Lung (tissue), 12 donors: ENCODE results near the gene MYL12B. TPM values are rescaled to one million over a fixed set of nuclear protein-coding genes. Genes with fewer than 3 reads are reported as not detected.
A peak's percentile ranks its signal among the peaks of the same experiment; 100 is the strongest.

ENCODE experiments used
- ATAC-seq: fragments of 200-7000 bp; cut with Tn5 transposase; one replicate; pipeline ENCODE4 v1.9.1; 2020; ENCODE audit warnings: moderate number of reproducible peaks; ENCODE audit not compliant: insufficient read depth, low FRiP score
- DNase-seq, 3 donors: peaks; one replicate each; pipeline ENCODE4 v3.0.0-alpha.2; 2013 to 2017
- H3K27ac ChIP-seq, 2 donors: one replicate each; pipeline ENCODE4 v1.5.1; 2013; ENCODE audit warnings: mild to moderate bottlenecking in 2 of 2, moderate library complexity in 2 of 2, control low read depth in 1 of 2, inconsistent platforms in 1 of 2, low read depth in 1 of 2, low read length in 1 of 2
- H3K27me3 ChIP-seq, 3 donors: one replicate each; pipeline ENCODE4 v1.5.1; 2013; ENCODE audit warnings: low read length in 2 of 3; ENCODE audit not compliant: control insufficient read depth in 3 of 3, insufficient read depth in 3 of 3
- H3K36me3 ChIP-seq, 4 donors: one replicate each; pipeline ENCODE4 v1.5.1; 2013; ENCODE audit warnings: low read length in 4 of 4, mild to moderate bottlenecking in 1 of 4, moderate library complexity in 1 of 4; ENCODE audit not compliant: control insufficient read depth in 4 of 4, insufficient read depth in 4 of 4
- H3K4me1 ChIP-seq, 5 donors: one replicate each; pipeline ENCODE4 v1.5.1; 2013; ENCODE audit warnings: low read length in 5 of 5, mild to moderate bottlenecking in 2 of 5, moderate library complexity in 1 of 5; ENCODE audit not compliant: control insufficient read depth in 5 of 5, insufficient read depth in 5 of 5
- H3K4me3 ChIP-seq: one replicate; pipeline ENCODE4 v1.5.1; 2013; ENCODE audit warnings: mild to moderate bottlenecking, control low read depth, moderate library complexity
- H3K9ac ChIP-seq, 2 donors: one replicate each; pipeline ENCODE4 v1.5.1; 2013; ENCODE audit warnings: low read length in 2 of 2, control low read depth in 1 of 2; ENCODE audit not compliant: insufficient read depth in 1 of 2
- H3K9me3 ChIP-seq, 4 donors: one replicate each; pipeline ENCODE4 v1.5.1; 2013; ENCODE audit warnings: low read length in 3 of 4, mild to moderate bottlenecking in 1 of 4, moderate library complexity in 1 of 4; ENCODE audit not compliant: control insufficient read depth in 4 of 4, insufficient read depth in 3 of 4
- WGBS, 2 donors: extraction: QIAGEN DNeasy Blood & Tissue Kit; methylation state at CpG; one replicate each; pipeline ENCODE4 v1.1.7; 2013; 5-methylcytosine and 5-hydroxymethylcytosine counted together
- polyA plus RNA-seq, 2 donors: library from polyadenylated mRNA; stranded (reverse); fragments of 200-250 nt; gene quantifications; one replicate each; pipeline ENCODE4 v1.2.1, GENCODE V29; 2013
- total RNA-seq, 2 donors: library from RNA; depleted of rRNA in 1 of 2; stranded (reverse); fragments of >200 nt in 1 of 2; gene quantifications; one replicate each; pipeline ENCODE4 v1.2.1, GENCODE V29; 2014 to 2021
- TF ChIP-seq, protein P1 (sequence below): IDR thresholded peaks from 2 replicates; pipeline ENCODE4 v1.5.1; 2012; ENCODE audit warnings: mild to moderate bottlenecking; ENCODE audit errors: control extremely low read depth, extremely low read depth
- donor health status: control.
- donor health status: control.
- donor health status: Bipolar disorder and iron deficiency.
- donor health status: healthy.
- donor health status: DM: yes; HTN: yes; CAD: no.

MYL12B gene
- total and polyA plus RNA-seq, 4 donors = 249 to 1,047 (median 418) TPM

DNA sequence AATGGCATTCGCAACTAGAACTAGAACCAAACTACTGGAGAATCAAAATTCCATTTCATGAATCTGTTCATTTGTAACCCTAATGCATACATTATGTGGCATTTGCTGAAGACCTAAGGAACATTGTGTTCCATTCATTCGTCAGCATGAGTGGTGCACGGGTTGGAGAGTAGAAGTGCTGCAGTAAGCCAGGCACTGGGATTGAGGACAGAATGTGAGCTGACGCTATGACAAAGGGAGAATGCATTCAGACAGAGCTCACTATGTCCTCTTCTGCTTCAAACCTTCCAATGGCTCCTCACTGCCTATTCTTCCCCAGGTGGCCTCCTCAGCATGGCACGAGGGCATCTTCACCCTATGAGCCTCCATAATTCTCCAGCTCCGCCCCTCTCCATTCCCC lies 35.9 kb upstream of the MYL12B start:
- Histone ChIP-seq H3K9me3 (no peaks in the 10 kb centered on the region), H3K36me3 (no peaks in the 10 kb centered on the region), H3K27me3 (no peaks in the 10 kb centered on the region), H3K4me3 (no peak overlapping the region), H3K4me1 (no peaks in the 10 kb centered on the region), H3K27ac (peak overlapping the region in 1 of 2 donors; percentile 66), H3K9ac (no peak overlapping the region)
- no peak for ATAC-seq
- WGBS, 2 donors = 97 to 98% methylated on average over 6 of the region's 6 CpGs
- DNase-seq = no peak
- TF ChIP-seq, protein P1, sequence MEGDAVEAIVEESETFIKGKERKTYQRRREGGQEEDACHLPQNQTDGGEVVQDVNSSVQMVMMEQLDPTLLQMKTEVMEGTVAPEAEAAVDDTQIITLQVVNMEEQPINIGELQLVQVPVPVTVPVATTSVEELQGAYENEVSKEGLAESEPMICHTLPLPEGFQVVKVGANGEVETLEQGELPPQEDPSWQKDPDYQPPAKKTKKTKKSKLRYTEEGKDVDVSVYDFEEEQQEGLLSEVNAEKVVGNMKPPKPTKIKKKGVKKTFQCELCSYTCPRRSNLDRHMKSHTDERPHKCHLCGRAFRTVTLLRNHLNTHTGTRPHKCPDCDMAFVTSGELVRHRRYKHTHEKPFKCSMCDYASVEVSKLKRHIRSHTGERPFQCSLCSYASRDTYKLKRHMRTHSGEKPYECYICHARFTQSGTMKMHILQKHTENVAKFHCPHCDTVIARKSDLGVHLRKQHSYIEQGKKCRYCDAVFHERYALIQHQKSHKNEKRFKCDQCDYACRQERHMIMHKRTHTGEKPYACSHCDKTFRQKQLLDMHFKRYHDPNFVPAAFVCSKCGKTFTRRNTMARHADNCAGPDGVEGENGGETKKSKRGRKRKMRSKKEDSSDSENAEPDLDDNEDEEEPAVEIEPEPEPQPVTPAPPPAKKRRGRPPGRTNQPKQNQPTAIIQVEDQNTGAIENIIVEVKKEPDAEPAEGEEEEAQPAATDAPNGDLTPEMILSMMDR = no peak

DNA sequence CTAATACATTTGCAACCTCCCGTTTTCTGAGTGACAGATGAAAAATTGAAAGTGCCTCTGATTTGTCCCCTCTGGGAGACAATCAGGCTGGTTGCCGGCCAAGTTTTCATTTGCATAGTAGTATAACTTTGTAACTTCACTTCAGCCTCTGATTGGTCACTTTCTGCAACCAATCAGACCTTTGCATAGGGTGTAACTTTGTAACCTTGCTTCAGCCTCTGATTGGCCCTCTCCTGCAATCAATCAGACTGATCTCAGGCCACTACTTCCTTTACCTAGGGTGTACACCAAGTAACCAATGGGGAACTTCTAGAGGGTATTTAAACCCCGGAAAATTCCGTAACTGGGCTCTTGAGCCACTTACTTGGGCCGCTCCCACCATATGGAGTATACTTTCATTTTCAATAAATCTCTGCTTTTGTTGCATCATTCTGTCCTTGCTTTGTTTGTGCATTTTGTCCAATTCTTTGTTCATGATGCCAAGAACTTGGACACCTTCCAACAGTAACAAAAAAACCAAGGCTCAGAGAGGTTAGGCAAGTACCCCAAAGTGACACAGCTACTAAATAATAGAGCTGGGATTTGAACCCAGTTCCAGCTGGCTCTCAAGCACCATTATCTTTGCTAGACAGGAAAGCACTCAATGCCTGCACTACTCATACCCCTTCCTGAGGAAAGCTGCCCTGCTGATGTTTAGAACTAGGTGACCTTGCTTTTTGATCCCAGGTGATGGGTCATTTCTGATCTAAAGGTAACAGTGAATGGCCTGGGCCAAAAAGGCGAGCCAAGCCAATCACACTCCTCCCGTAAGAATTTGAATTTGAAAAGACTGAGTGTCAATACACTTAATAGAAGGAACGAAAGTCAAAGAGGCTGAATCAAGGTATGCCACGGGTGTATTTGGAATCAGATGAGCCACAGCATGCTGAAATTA lies 31.3 kb upstream of the MYL12B start:
- H3K9me3 ChIP-seq = no peaks in the 10 kb centered on the region
- H3K9ac ChIP-seq = no peak overlapping the region
- no peak overlapping the region for H3K27ac ChIP-seq
- TF ChIP-seq, protein P1 = no peak
- peak in 2 of 3 donors; percentile 42 for DNase-seq
- ATAC-seq = peak; percentile 58
- no peak overlapping the region for H3K4me3 ChIP-seq
- no peaks in the 10 kb centered on the region for H3K27me3 ChIP-seq
- 79 to 87% methylated on average over 9 of the region's 9 CpGs for WGBS, 2 donors
- peaks cover 0 to 2% (median 0%) of the 10 kb centered on the region in 5 donors for H3K4me1 ChIP-seq
- H3K36me3 ChIP-seq = peaks cover 0 to 1% (median 0%) of the 10 kb centered on the region in 4 donors

DNA sequence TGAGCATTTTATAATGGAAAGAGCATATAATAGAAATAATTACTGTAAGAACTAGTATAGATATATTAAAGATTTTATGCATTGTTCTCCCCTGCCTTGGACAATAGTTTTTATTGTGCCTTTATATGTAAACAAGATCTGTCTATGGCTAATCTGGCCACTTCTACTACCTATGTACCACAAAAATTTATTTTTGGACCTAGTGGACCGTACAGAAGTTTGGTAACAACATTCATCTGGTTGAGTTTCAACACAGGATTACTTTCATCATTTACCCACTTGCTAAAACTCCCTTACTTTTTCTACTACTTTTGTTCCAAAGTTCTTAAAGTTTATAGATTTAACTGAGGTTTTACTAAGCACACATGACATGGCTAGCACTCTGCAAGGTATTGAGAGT lies 28.9 kb upstream of the MYL12B start:
- H3K9me3 ChIP-seq = no peaks in the 10 kb centered on the region
- 42 to 77% methylated on average over 1 of the region's 1 CpG for WGBS, 2 donors
- TF ChIP-seq, protein P1 = no peak
- peaks cover 0 to 1% (median 0%) of the 10 kb centered on the region in 4 donors for H3K36me3 ChIP-seq
- H3K27ac ChIP-seq = no peak overlapping the region
- no peak overlapping the region for H3K9ac ChIP-seq
- H3K27me3 ChIP-seq = no peaks in the 10 kb centered on the region
- DNase-seq (no peak), ATAC-seq (no peak)
- H3K4me1 ChIP-seq = peaks cover 0 to 2% (median 0%) of the 10 kb centered on the region in 5 donors
- no peak overlapping the region for H3K4me3 ChIP-seq
